Measurements from ENCODE around the gene BCAN.

BCAN gene

DNA sequence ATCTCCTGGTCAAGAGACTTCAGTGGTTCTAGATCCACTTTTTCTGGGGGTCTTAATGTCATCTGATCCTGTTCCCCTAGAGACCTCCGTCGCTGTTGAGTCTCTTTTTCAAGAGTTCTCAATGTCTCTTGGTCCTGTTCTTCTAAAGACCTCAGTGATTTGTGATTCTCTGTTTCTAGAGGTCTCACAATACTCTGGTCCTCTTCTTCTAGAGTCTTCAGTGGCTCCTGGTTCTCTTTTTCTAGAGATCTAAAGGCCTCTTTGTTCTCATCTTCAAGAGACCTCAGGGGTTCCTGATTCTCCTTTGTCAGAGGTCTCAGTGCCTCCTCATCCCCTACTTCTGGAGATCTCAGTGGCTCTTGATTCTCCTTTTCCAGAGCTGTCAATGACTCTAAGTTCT lies 29.9 kb downstream of the BCAN start:
- ChIA-PET CTCF (interaction anchor here (0.9 kb wide), 1 partner anchor 10 kb away, joined by 3 read pairs; no protein-coding TSS in a partner anchor), POLR2A (no interaction called here)

DNA sequence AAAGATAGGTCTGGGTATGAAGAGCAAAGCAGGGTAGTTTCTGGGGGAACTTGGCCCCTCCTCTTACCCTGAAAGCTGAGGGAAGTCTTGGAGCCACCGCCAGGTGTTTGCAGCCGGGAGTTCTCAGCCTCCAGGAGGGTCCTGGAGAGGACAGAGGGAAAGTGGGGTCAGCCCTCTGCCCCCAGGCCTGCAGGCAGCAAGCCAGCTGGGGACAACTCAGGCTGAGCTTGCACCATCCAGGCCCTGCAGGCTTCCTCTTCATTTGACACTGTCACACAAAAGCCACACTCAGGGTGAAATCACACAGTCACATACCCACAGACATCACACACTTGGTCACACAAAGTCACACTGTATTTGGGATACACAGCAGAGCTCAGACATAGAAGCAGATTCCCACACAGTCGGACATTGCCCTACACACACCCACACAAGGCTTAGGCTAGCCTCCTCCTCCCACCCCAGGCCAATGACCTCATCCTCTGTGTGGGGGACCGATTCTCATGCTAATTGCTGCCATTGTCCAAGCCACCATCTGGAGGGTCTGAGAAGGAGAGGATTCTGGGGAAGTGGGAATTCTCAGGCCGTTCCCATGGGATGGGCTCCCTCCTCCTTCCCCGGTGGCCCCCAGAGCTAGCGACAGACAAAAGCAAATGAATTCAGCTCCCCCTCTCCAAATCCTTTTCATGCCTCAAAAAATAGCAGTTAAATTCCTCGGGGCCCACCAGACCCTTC lies 31.6 kb downstream of the BCAN start:
- CTCF ChIA-PET, result interaction anchor here (1.0 to 1.8 kb wide), 5 partner anchors 14 to 54 kb away, joined by 3 to 9 read pairs (median 4); partner anchors contain the start of gene HAPLN2
- POLR2A ChIA-PET, result interaction anchor here (0.6 to 8.1 kb wide), 5 partner anchors 9 to 55 kb away, joined by 3 to 122 read pairs (median 4); partner anchors contain the start of genes ISG20L2 and METTL25B
- TF ChIP-seq CTBP1 (IDR thresholded peaks at IDR 0.05; ENCODE audit: borderline replicate concordance), result no peak
- no peak for TF ChIP-seq FOXK2 (IDR thresholded peaks at IDR 0.05)
- TF ChIP-seq HDGF (IDR thresholded peaks at IDR 0.05; ENCODE audit: borderline replicate concordance), result no peak
- TF ChIP-seq SUZ12 (IDR thresholded peaks at IDR 0.05), result no peak
- no peak for TF ChIP-seq L3MBTL2 (conservative IDR thresholded peaks at IDR 0.05)
- TF ChIP-seq TARDBP (IDR thresholded peaks at IDR 0.05), result no peak
- no peak for TF ChIP-seq SP1 (IDR thresholded peaks at IDR 0.05)
- TF ChIP-seq ELF4 (IDR thresholded peaks at IDR 0.05), result no peak
- TF ChIP-seq ARNT (IDR thresholded peaks at IDR 0.05), result no peak
- DNase-seq (ENCODE audit: extremely low spot score), result no peak

More for the DNA sequence above, 29.9 kb downstream of the BCAN start:
- no peak for DNase-seq (ENCODE audit: extremely low spot score)
- no peak for TF ChIP-seq CTBP1 (IDR thresholded peaks at IDR 0.05; ENCODE audit: borderline replicate concordance)
- no peak for TF ChIP-seq LEF1 (IDR thresholded peaks at IDR 0.05; ENCODE audit: borderline replicate concordance)
- no peak for TF ChIP-seq SUZ12 (IDR thresholded peaks at IDR 0.05)
- no peak for TF ChIP-seq FOXK2 (IDR thresholded peaks at IDR 0.05)
- TF ChIP-seq FOXA1 (IDR thresholded peaks at IDR 0.05), result no peak
- TF ChIP-seq ARNT (IDR thresholded peaks at IDR 0.05), result no peak
- no peak for TF ChIP-seq NFRKB (IDR thresholded peaks at IDR 0.05)
- no peak for TF ChIP-seq FOXM1 (IDR thresholded peaks at IDR 0.05; ENCODE audit: borderline replicate concordance)
- TF ChIP-seq BHLHE40 (IDR thresholded peaks at IDR 0.05; ENCODE audit: borderline replicate concordance), result no peak
- TF ChIP-seq TARDBP (IDR thresholded peaks at IDR 0.05), result no peak
- TF ChIP-seq L3MBTL2 (conservative IDR thresholded peaks at IDR 0.05), result no peak
- no peak for TF ChIP-seq SP1 (IDR thresholded peaks at IDR 0.05)
- no peak for TF ChIP-seq ZNF384 (IDR thresholded peaks at IDR 0.05)
- TF ChIP-seq ELF4 (IDR thresholded peaks at IDR 0.05), result no peak
- TF ChIP-seq, protein P1, sequence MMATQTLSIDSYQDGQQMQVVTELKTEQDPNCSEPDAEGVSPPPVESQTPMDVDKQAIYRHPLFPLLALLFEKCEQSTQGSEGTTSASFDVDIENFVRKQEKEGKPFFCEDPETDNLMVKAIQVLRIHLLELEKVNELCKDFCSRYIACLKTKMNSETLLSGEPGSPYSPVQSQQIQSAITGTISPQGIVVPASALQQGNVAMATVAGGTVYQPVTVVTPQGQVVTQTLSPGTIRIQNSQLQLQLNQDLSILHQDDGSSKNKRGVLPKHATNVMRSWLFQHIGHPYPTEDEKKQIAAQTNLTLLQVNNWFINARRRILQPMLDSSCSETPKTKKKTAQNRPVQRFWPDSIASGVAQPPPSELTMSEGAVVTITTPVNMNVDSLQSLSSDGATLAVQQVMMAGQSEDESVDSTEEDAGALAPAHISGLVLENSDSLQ (IDR thresholded peaks at IDR 0.05), result no peak
- TF ChIP-seq HDGF (IDR thresholded peaks at IDR 0.05; ENCODE audit: borderline replicate concordance), result no peak

DNA sequence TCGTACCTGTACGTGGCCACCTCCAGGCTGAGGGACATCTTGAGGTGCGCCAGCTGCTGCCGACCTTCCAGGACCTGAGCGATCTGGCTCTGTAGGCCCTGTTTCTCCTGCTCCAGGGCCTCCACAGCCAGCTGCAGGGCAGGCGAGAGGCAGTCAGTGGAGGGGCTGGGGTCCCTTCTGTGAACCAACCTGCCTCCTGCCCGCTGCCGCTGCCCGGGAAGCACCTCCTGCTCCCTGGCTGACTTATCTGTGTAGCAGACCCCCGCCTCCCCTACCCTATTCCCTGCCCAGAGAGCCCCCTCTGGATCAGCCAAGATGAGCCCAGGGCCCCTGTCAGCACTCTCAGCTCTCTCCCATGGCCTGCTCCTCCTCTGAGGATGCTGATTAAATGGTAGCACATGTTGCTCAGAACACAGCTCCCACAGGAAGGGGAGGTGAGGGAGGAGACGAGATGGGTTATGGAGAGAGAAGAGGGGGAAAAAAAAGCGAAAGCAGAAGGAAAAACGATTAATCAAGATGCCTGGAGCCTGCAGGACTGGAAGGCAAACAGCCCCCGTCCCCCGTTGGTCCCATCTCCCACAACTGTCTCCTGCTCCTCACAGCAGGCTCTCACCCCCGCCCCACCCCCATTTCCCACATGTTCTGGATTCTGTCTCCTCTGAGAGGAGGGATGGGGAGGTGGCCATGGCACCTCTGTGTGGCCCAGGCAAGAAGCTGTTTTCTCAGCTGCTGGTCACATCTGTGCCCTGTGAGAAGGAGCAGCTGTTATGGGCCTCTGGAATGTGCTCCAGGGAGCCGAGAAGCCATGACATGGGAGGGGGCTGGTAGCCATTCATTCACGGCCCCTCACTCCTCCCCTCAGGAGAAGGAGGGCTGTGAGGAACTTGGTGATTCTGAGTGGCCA lies 33.5 kb downstream of the BCAN start:
- no peak for DNase-seq (ENCODE audit: extremely low spot score)
- TF ChIP-seq SUZ12 (IDR thresholded peaks at IDR 0.05) (no peak), FOXA1 (IDR thresholded peaks at IDR 0.05) (no peak), TARDBP (IDR thresholded peaks at IDR 0.05) (no peak), FOXK2 (IDR thresholded peaks at IDR 0.05) (no peak), HDGF (IDR thresholded peaks at IDR 0.05; ENCODE audit: borderline replicate concordance) (no peak), NFRKB (IDR thresholded peaks at IDR 0.05) (no peak), FOXM1 (IDR thresholded peaks at IDR 0.05; ENCODE audit: borderline replicate concordance) (no peak), ZNF384 (IDR thresholded peaks at IDR 0.05) (no peak), BHLHE40 (IDR thresholded peaks at IDR 0.05; ENCODE audit: borderline replicate concordance) (no peak), ELF4 (IDR thresholded peaks at IDR 0.05) (no peak), L3MBTL2 (conservative IDR thresholded peaks at IDR 0.05) (no peak), ARNT (IDR thresholded peaks at IDR 0.05) (no peak)
- ChIA-PET CTCF (interaction anchor here (0.7 to 6.6 kb wide), 10 partner anchors 10 to 715 kb away, joined by 3 to 70 read pairs (median 6); partner anchors contain the start of gene HAPLN2), POLR2A (interaction anchor here (0.8 to 8.1 kb wide), 7 partner anchors 11 to 94 kb away, joined by 3 to 122 read pairs (median 6); partner anchors contain the start of genes CRABP2, HAPLN2, ISG20L2 and METTL25B)

DNA sequence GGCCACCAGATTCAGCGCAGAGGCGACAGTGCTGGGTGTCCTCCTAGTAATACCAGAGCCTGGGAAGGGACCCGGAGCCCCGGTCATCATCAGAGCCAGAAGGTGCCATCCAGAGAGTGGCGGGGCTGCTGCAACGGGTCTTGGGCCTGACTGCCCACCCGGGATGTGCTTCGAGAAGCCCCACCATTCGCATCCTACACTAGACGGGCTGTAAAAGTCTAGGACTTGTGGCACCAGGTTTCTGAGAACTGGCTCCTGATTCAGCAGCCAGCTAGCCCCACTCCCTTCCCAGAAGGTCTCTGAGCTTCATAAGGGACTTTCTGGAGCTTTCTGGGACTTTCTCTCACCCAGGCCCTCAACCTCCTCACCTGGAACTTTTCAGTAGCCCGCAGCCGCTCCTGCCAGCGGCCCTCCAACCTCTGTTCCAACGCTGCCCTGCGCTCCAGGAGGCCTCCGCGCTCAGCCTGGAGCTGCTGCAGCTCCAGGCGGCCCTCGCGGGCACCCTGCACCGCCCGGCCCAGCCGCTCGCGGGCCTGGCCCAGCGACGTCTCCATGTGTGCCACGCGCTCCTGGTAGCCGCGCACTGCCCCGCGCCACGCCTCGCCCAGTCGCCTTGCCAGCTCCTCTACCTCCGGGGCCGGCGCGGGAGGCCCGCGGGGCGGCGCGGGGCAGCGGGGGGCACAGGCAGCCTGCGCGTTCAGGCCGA lies 34.4 kb downstream of the BCAN start:
- DNase-seq (ENCODE audit: extremely low spot score), result no peak
- CTCF ChIA-PET, result interaction anchor here (0.7 to 6.6 kb wide), 11 partner anchors 9 to 163 kb away, joined by 3 to 70 read pairs (median 7); partner anchors contain the start of genes CRABP2 and HAPLN2
- POLR2A ChIA-PET, result interaction anchor here (0.8 to 8.1 kb wide), 9 partner anchors 8 to 57 kb away, joined by 3 to 122 read pairs (median 7); partner anchors contain the start of genes CRABP2, HAPLN2, ISG20L2 and METTL25B
- TF ChIP-seq ARNT (IDR thresholded peaks at IDR 0.05) (no peak), ELF4 (IDR thresholded peaks at IDR 0.05) (no peak), NFRKB (IDR thresholded peaks at IDR 0.05) (no peak), ZNF384 (IDR thresholded peaks at IDR 0.05) (no peak), TARDBP (IDR thresholded peaks at IDR 0.05) (no peak), FOXA1 (IDR thresholded peaks at IDR 0.05) (no peak), FOXM1 (IDR thresholded peaks at IDR 0.05; ENCODE audit: borderline replicate concordance) (no peak), L3MBTL2 (conservative IDR thresholded peaks at IDR 0.05) (no peak), CTBP1 (IDR thresholded peaks at IDR 0.05; ENCODE audit: borderline replicate concordance) (no peak), BHLHE40 (IDR thresholded peaks at IDR 0.05; ENCODE audit: borderline replicate concordance) (no peak), LEF1 (IDR thresholded peaks at IDR 0.05; ENCODE audit: borderline replicate concordance) (no peak), HDGF (IDR thresholded peaks at IDR 0.05; ENCODE audit: borderline replicate concordance) (no peak), SUZ12 (IDR thresholded peaks at IDR 0.05) (no peak), FOXK2 (IDR thresholded peaks at IDR 0.05) (no peak), SP1 (IDR thresholded peaks at IDR 0.05) (no peak)
- TF ChIP-seq, protein P1 (IDR thresholded peaks at IDR 0.05), result no peak
